ENCODE measurements around the gene TK1. TPM values are rescaled to one million over a fixed set of nuclear protein-coding genes. Genes with fewer than 3 reads are reported as not detected.

Gene TK1
- total RNA-seq, 1 donor from 2014 or later, result 245 TPM

DNA sequence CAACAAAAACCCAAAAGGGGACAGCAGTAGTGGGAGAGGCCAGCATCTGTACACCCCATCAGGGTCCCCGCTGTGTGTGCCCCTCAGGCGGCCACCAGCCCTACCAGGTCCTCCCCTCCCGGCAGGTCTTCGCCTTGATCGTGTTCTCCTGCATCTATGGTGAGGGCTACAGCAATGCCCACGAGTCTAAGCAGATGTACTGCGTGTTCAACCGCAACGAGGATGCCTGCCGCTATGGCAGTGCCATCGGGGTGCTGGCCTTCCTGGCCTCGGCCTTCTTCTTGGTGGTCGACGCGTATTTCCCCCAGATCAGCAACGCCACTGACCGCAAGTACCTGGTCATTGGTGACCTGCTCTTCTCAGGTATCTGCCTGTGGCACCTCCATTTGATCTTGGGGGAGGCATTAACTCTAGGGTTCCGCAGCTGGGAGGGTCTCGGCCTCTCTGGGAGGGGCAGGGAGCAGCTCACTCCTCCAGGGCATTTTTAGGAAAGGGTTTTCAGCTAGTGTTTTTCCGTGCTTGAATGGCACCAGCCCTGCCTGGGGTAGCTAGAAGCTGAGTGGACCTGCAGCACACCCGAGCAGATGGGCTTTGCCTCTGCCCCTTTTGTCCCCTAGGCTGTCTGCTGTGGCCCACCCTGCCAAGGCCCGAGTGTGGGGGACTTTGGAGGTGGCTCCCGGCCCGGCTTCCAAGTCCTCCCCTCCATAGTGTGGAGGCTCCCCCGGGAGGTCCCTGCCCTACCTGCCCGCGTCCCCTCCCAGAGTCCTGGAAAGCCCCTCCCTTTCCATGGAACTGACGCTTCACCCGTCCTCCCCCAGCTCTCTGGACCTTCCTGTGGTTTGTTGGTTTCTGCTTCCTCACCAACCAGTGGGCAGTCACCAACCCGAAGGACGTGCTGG, 15.9 kb downstream of the TK1 start:
- DNase-seq (ENCODE audit: low read depth), result no peak
- TF ChIP-seq, protein P1, sequence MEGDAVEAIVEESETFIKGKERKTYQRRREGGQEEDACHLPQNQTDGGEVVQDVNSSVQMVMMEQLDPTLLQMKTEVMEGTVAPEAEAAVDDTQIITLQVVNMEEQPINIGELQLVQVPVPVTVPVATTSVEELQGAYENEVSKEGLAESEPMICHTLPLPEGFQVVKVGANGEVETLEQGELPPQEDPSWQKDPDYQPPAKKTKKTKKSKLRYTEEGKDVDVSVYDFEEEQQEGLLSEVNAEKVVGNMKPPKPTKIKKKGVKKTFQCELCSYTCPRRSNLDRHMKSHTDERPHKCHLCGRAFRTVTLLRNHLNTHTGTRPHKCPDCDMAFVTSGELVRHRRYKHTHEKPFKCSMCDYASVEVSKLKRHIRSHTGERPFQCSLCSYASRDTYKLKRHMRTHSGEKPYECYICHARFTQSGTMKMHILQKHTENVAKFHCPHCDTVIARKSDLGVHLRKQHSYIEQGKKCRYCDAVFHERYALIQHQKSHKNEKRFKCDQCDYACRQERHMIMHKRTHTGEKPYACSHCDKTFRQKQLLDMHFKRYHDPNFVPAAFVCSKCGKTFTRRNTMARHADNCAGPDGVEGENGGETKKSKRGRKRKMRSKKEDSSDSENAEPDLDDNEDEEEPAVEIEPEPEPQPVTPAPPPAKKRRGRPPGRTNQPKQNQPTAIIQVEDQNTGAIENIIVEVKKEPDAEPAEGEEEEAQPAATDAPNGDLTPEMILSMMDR (conservative IDR thresholded peaks at IDR 0.05; ENCODE audit: low read depth, low read length), result no peak
- no peak overlapping the region for H3K4me3 ChIP-seq (ENCODE audit: low read depth, low read length)

DNA sequence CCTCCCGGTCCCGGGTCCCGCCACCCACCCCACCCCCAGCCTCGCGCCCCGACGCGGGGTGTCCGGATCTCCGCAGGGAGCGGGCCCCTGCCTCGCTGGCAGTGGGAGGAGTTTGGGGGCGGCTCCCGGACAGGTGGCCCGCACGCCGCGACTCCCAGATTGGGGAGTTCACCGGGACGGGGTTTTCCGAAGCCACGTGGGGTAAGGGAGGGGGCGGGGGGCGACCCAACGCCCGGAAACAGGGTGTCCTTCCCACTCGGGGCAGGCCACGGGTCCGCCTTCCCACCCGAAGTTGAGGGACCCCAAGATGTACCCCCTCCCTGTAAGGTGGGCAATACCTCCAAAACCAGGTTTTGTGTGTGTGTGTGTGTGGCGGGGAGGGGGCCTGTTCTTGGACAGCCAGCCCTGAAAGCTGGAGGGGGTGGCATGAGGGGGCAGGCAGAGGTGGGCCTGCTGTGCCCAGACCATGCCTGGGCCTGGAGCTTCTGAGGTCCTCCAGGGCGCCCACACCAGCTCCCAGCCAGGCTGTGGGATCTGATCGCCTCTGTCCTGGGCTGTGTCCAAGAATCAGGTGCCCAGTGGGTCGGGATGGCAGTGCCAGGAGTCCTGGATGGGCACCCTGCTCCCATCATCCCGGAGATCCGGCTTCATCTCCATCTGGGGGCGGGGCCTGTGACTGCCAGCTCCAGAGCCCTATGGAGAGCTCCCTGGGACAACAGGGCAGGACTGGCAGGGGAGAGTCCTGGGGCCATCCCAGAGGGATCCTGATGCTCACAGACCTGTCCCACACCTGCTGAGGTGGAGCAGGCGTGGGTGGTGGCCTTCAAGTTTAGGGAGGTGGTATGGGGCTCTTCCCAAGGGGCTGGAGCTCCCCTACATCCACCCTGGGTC, 17.7 kb downstream of the TK1 start:
- no peak for DNase-seq (ENCODE audit: low read depth)
- H3K4me3 ChIP-seq (ENCODE audit: low read depth, low read length), result peak overlapping the region; percentile 73
- TF ChIP-seq, protein P1 (conservative IDR thresholded peaks at IDR 0.05; ENCODE audit: low read depth, low read length), result no peak

DNA sequence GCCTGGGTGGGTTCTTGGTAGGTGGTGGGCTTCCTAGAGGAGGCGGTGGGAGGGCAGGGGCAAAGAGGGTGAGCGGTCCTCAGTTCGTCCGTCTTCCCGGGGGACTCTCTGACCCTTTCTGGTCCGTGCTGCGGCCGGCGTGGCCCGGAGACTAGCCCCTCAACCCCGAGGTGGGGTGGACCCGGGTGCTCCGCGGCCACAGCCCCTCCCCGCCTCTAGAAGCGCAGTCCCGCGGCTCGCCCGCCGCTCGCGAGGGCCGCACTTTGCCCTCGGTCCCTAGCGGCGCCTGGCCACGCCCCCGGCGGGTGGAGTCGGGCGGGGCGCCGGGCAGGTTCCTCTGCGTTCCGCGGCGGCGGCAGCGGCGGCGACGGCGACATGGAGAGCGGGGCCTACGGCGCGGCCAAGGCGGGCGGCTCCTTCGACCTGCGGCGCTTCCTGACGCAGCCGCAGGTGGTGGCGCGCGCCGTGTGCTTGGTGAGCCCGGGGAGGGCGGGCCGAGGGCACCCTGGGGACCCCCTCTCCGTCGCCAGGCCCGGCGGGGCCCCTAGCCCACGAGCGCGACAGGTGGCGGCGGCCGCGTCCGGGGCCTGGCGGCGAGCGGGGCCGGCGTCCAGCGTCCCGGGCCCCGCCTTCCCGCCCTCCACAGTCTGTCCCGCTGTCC, 18.5 kb downstream of the TK1 start, which contains the start of gene SYNGR2:
SYNGR2 (plus strand) TSS at position 340 of the 661 bp plus-strand sequence; CDS start at position 376, 36 bp downstream.
- peak within 1 kb of the TSS; percentile 73 for H3K4me3 ChIP-seq (ENCODE audit: low read depth, low read length)
- DNase-seq (ENCODE audit: low read depth), result no peak
- TF ChIP-seq, protein P1 (conservative IDR thresholded peaks at IDR 0.05; ENCODE audit: low read depth, low read length), result no peak

DNA sequence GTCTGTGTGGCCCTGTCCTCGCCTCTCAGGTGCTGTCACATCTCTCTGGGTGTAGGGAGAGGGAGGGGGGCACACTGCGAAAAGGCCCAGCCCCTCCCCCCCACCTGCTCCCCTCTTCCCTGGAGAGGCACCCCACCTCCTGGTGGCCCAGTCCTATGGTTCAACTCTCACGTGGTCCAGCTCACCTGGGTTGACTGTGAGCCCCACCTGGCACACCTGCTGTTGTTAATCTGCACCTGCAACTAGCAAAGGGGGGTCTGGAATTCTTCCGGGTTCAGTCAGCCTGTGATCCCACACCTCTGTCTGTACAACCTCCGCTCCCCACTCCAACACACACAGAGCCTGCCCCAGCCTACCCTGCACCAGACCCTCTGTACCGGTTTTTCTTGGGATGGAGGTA, 20.4 kb downstream of the TK1 start:
- H3K4me3 ChIP-seq (ENCODE audit: low read depth, low read length), result no peak overlapping the region
- TF ChIP-seq, protein P1 (conservative IDR thresholded peaks at IDR 0.05; ENCODE audit: low read depth, low read length), result no peak
- DNase-seq (ENCODE audit: low read depth), result no peak

DNA sequence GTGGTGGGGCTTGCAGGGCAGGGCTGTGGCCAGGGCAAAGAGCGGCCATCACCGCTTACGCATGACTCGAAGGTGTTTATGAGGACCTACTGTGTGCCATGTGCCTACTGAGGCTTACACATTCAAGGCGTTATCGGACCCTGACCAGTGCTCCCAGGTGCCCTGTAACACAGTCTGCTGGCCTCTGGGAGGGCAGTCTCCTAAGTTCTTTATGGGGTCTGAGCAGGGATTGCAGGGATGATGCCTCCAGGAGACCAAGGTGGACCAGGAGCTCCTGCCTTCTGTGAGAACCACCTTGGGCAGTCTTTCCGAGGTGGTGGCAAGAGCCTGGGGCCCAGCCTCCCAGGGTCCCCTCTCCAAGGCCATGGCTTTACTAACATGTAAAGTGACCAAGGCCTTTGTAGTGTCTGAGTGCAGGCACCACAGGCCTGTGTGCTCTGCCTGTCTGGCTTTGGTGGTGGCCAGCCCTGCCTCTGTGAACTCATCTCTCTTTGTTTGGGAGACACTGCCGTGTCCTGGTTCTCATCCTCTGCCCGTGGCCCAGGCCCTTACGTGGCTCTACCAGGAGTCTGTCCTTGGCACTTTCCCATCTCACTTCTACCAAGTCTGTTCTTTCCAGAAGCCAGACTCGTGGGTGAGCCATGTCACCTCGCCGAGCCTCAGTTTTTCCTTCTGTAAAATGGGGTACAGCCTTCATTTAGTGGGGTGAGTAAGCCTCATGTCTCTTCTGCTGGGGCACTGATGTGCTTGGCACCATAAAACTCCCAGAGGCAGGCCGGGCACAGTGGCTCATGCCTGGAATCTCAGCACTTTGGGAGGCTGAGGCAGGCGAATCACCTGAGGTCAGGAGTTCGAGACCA, 21.9 kb downstream of the TK1 start:
- TF ChIP-seq, protein P1 (conservative IDR thresholded peaks at IDR 0.05; ENCODE audit: low read depth, low read length), result no peak
- no peak overlapping the region for H3K4me3 ChIP-seq (ENCODE audit: low read depth, low read length)
- DNase-seq (ENCODE audit: low read depth), result no peak
